Measurements from ENCODE around the gene RRAGB.

GRCh38 chrX:55714161-55714560 lies 3.4 kb upstream of the RRAGB start:
- TF ChIP-seq CTCF (IDR thresholded peaks at IDR 0.05) = no peak
- TF ChIP-seq POLR2A (IDR thresholded peaks at IDR 0.05) = no peak

Data from lower leg skin (tissue), 3 donors.